GM12892 (cell line): ENCODE data around the gene ANKS1B.
"Not testable (repeated sequence)": the region's sequence is repeated elsewhere in the genome, so short reads cannot be mapped to it uniquely, and the experiment has no call there.

Experiments used
- DNase-seq: peaks from one replicate; pipeline ENCODE4 v3.0.0; 2011; ENCODE audit not compliant: insufficient read length
- FAIRE-seq: peaks from 2 replicates; lab custom pipeline; 2011; peaks lifted over from hg19 to GRCh38; lab: Jason Lieb, UNC
- POLR2A ChIP-seq: IDR thresholded peaks from 2 replicates; pipeline ENCODE4 v1.6.1; 2011; ENCODE audit warnings: low read depth, low read length, control low read depth
- POLR2AphosphoS5 ChIP-seq: IDR thresholded peaks from 2 replicates; pipeline ENCODE4 v1.6.1; 2011; ENCODE audit warnings: low read depth, low read length, control low read depth
- TAF1 ChIP-seq: IDR thresholded peaks from 2 replicates; pipeline ENCODE4 v1.6.1; 2011; ENCODE audit warnings: low read depth, mild to moderate bottlenecking, control low read depth, low read length, borderline replicate concordance

ANKS1B gene

DNA sequence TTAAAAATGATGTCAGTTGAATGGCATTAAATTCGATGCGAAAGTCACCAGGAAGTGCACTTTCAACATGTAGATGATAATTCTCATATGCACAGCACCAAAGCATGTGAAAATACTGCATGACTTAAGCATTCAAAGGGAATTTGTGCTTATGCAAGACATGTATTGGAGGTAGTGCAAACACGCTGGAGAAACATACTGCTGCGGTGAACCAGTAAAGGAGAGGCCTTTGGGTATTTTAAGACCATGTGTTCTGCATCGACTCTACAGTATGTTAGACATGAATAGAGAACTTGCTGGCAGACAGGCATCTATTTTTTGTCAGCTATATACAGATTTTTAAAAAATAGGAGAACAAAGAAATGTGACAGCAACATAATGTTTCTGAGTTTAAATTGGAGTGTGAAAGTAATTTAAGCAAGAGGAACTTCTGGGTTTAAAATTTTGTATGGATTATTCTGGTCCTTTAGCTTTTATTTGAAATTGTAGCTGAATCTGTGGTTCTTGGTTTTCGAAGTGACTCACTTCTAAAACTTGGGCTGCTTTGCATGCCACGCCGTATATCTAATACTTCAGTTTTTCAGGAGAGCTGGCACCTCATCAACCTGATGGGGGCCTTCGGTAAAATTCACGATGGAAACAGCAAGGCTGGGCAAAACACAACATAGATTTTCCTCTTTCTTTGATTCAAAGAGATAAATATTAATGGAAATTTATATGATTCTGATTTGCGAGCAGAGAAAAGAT is 930.9 kb downstream of the ANKS1B start:
- FAIRE-seq (no peak), DNase-seq (no peak)
- TF ChIP-seq POLR2AphosphoS5 (no peak), POLR2A (no peak), TAF1 (no peak)

DNA sequence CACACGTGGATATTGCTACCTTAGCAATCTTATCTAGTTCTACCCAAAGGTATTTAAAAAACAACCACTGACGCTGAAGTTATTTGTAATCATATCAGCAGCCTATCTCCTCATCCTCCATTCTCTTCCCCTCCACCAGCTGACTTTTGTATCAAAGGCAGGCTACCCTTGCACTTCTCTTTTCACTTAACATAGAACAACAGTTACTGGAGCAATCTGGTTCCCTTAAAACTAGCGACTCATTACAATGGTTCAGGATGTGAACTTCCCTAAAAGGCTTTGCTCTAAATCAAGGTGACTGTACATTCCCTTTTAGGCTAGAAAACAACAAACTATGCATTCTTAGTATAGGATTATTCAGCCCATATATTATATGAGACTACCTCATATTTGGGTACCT is 935.0 kb downstream of the ANKS1B start:
- TF ChIP-seq POLR2A (no peak), TAF1 (no peak), POLR2AphosphoS5 (no peak)
- FAIRE-seq: no peak
- DNase-seq: no peak

DNA sequence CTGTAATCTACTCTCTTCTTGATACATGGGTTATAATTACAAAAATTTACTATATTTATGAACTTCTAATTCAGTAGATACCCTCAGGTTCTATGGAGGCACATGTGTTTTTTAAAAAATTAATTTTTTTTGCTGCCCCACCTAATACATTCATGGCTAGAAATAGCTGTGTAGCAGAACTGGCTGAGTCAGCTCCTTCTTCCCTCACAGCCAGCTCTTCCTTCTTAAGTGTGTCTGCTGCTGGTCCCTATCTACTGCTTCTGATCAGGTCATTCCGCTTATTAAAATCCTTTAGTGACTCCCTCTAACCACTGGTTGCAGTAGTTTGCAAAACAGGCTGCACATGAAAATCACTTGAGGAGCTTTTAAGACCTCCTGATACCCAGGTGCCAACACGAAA is 939.6 kb downstream of the ANKS1B start:
- DNase-seq (no peak), FAIRE-seq (no peak)
- TF ChIP-seq POLR2AphosphoS5 (no peak), TAF1 (no peak), POLR2A (no peak)

- TF ChIP-seq POLR2A: no peak
- no peak for TF ChIP-seq TAF1
- TF ChIP-seq POLR2AphosphoS5: no peak
- DNase-seq: peak; percentile 6
- peak; percentile 84 for FAIRE-seq
Measured at GRCh38 chr12:99043319-99043914, 941.3 kb downstream of the ANKS1B start.

- DNase-seq: no peak
- FAIRE-seq: no peak
- TF ChIP-seq TAF1 (no peak), POLR2A (no peak), POLR2AphosphoS5 (no peak)
Measured at GRCh38 chr12:99042226-99042625, 942.5 kb downstream of the ANKS1B start.

- DNase-seq (no peak), FAIRE-seq (no peak)
- TF ChIP-seq POLR2AphosphoS5 (no peak), POLR2A (no peak), TAF1 (no peak)
Measured at GRCh38 chr12:99039367-99040120, 945.2 kb downstream of the ANKS1B start.

DNA sequence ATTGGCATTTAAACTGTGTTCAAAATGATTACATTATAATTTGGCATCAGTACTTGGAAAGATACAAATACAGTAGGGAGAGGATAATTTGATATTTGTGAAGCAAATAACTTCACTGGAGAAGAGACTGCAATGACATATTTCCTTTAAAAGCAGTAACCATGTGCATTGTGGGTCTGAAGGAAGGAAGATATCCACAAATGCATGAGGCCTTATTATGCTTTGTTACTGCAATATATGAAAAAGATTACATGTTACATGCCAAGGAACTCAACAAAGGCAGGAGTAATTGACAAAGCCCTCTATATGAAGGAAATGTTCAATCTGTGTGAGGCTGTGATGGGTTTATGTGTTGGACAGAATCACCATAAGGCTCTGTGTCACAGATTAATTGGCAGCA is 948.2 kb downstream of the ANKS1B start:
- TF ChIP-seq POLR2A: no peak
- no peak for TF ChIP-seq TAF1
- no peak for TF ChIP-seq POLR2AphosphoS5
- FAIRE-seq (no peak), DNase-seq (no peak)

GRCh38 chr12:99035803-99036202 is 948.9 kb downstream of the ANKS1B start:
- TF ChIP-seq TAF1: no peak
- TF ChIP-seq POLR2AphosphoS5: no peak
- TF ChIP-seq POLR2A: no peak
- no peak for FAIRE-seq
- no peak for DNase-seq

GRCh38 chr12:99034201-99034600 is 950.5 kb downstream of the ANKS1B start:
- DNase-seq, FAIRE-seq: not testable (repeated sequence)

- TF ChIP-seq POLR2AphosphoS5 (no peak), POLR2A (no peak), TAF1 (no peak)
- DNase-seq (no peak), FAIRE-seq (no peak)
Measured at GRCh38 chr12:99029511-99030271, 955.0 kb downstream of the ANKS1B start.

- FAIRE-seq (no peak), DNase-seq (no peak)
- no peak for TF ChIP-seq POLR2AphosphoS5
- no peak for TF ChIP-seq POLR2A
- TF ChIP-seq TAF1: no peak
Measured at GRCh38 chr12:99027461-99027860, 957.3 kb downstream of the ANKS1B start.
